Measurements from ENCODE around the gene FOXJ3. TPM values are rescaled to one million over a fixed set of nuclear protein-coding genes. Genes with fewer than 3 reads are reported as not detected.

The FOXJ3 gene
- total RNA-seq, 1 experiment from 2014 or later = 55.3 TPM

DNA sequence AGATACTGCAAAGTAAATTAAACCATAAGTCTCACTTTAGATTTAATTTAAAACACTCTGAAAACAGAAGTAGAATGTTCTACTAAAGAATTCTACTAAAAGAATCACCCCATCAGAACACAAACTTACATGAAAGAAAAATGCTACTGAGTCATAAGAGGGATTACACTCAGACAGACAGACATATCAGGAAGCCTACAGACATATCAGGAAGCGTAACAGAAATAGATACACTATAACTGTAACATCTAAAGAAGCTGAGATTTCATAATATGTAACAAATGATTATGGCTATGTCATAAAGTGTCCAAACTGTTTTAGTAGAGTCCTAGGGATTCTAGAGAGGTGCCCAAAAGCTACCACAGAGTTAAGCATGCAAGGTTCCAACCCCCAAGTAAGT, 23.9 kb downstream of the FOXJ3 start:
- TF ChIP-seq, protein P1, sequence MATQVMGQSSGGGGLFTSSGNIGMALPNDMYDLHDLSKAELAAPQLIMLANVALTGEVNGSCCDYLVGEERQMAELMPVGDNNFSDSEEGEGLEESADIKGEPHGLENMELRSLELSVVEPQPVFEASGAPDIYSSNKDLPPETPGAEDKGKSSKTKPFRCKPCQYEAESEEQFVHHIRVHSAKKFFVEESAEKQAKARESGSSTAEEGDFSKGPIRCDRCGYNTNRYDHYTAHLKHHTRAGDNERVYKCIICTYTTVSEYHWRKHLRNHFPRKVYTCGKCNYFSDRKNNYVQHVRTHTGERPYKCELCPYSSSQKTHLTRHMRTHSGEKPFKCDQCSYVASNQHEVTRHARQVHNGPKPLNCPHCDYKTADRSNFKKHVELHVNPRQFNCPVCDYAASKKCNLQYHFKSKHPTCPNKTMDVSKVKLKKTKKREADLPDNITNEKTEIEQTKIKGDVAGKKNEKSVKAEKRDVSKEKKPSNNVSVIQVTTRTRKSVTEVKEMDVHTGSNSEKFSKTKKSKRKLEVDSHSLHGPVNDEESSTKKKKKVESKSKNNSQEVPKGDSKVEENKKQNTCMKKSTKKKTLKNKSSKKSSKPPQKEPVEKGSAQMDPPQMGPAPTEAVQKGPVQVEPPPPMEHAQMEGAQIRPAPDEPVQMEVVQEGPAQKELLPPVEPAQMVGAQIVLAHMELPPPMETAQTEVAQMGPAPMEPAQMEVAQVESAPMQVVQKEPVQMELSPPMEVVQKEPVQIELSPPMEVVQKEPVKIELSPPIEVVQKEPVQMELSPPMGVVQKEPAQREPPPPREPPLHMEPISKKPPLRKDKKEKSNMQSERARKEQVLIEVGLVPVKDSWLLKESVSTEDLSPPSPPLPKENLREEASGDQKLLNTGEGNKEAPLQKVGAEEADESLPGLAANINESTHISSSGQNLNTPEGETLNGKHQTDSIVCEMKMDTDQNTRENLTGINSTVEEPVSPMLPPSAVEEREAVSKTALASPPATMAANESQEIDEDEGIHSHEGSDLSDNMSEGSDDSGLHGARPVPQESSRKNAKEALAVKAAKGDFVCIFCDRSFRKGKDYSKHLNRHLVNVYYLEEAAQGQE (IDR thresholded peaks at IDR 0.05; ENCODE audit: insufficient read depth in 1 of 2, low read depth in 2 of 2, low read length in 1 of 2) = no peak
- no peak for TF ChIP-seq SIN3A (IDR thresholded peaks at IDR 0.05; ENCODE audit: borderline replicate concordance, insufficient read depth, low read depth, low read length)
- no peak for TF ChIP-seq TCF7L2 (IDR thresholded peaks at IDR 0.05; ENCODE audit: low read depth, low read length)
- TF ChIP-seq, protein P2, sequence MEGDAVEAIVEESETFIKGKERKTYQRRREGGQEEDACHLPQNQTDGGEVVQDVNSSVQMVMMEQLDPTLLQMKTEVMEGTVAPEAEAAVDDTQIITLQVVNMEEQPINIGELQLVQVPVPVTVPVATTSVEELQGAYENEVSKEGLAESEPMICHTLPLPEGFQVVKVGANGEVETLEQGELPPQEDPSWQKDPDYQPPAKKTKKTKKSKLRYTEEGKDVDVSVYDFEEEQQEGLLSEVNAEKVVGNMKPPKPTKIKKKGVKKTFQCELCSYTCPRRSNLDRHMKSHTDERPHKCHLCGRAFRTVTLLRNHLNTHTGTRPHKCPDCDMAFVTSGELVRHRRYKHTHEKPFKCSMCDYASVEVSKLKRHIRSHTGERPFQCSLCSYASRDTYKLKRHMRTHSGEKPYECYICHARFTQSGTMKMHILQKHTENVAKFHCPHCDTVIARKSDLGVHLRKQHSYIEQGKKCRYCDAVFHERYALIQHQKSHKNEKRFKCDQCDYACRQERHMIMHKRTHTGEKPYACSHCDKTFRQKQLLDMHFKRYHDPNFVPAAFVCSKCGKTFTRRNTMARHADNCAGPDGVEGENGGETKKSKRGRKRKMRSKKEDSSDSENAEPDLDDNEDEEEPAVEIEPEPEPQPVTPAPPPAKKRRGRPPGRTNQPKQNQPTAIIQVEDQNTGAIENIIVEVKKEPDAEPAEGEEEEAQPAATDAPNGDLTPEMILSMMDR (IDR thresholded peaks at IDR 0.05) = no peak
- TF ChIP-seq POLR2AphosphoS5 (IDR thresholded peaks at IDR 0.05; ENCODE audit: low read depth, low read length) = no peak
- in situ Hi-C loops (cut with HindIII; ENCODE audit: low pct_unique_long_range_greater_than_20kb, low sequenced_read_pairs) (no loop called here), intact Hi-C loops (cut with micrococcal nuclease; ENCODE audit: unreplicated experiment) (loop anchor here (1.0 to 10.0 kb wide), 2 partner anchors 106 to 136 kb away; no protein-coding TSS in a partner anchor)
- Histone ChIP-seq H3K4me1 (ENCODE audit: control insufficient read depth, insufficient read depth, low read length) (peaks cover 8% of the 10 kb centered on the region; the same call in 1 of the 2 replicates), H3K36me3 (ENCODE audit: control insufficient read depth, insufficient read depth, low read length) (no peaks in the 10 kb centered on the region), H3K27me3 (ENCODE audit: control insufficient read depth, insufficient read depth, low read length) (no peaks in the 10 kb centered on the region), H3K27ac (ENCODE audit: low read length) (no peak overlapping the region), H3K9me3 (ENCODE audit: control insufficient read depth, insufficient read depth, low read depth, low read length) (no peaks in the 10 kb centered on the region), H3K4me3 (ENCODE audit: low read depth in 2 of 2, low read length in 2 of 2) (no peak overlapping the region)
- ATAC-seq (no peak), DNase-seq (ENCODE audit: low read depth, low spot score) (no peak)
- ChIA-PET POLR2A (no interaction called here), CTCF (no interaction called here)
- no TSS peak for BruUV-seq (replicated peaks)

DNA sequence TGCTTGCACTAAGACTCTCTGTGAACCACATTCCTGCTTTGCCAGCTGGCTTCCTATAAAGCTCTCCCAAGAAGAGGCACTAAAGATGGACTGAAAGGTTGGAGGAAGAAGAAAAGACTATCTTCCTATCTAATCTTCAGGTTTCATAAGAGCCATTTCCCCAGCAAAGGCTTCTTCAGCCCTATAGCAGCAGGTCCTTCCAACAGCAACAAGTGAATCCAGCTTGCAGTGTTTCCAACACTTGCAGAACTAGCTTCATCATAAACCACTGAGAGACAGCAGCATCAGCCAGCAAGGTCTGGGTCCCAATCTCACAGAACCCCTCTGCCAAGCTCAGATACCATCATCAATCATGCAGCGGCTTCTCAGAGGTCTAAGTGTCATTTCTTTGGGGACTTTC, 28.1 kb downstream of the FOXJ3 start:
- intact Hi-C loops (cut with micrococcal nuclease; ENCODE audit: unreplicated experiment) = no loop called here
- POLR2A ChIA-PET = no interaction called here
- TF ChIP-seq POLR2AphosphoS5 (IDR thresholded peaks at IDR 0.05; ENCODE audit: low read depth, low read length) = no peak
- TF ChIP-seq TCF7L2 (IDR thresholded peaks at IDR 0.05; ENCODE audit: low read depth, low read length) = no peak
- TF ChIP-seq, protein P1 (IDR thresholded peaks at IDR 0.05; ENCODE audit: insufficient read depth in 1 of 2, low read depth in 2 of 2, low read length in 1 of 2) = no peak
- TF ChIP-seq, protein P2 (IDR thresholded peaks at IDR 0.05) = no peak
- TF ChIP-seq SIN3A (IDR thresholded peaks at IDR 0.05; ENCODE audit: borderline replicate concordance, insufficient read depth, low read depth, low read length) = no peak
- Histone ChIP-seq H3K27ac (ENCODE audit: low read length) (no peak overlapping the region), H3K4me3 (ENCODE audit: low read depth in 2 of 2, low read length in 2 of 2) (no peak overlapping the region), H3K27me3 (ENCODE audit: control insufficient read depth, insufficient read depth, low read length) (no peaks in the 10 kb centered on the region), H3K36me3 (ENCODE audit: control insufficient read depth, insufficient read depth, low read length) (no peaks in the 10 kb centered on the region), H3K9me3 (ENCODE audit: control insufficient read depth, insufficient read depth, low read depth, low read length) (peaks cover 5% of the 10 kb centered on the region; the same call in 1 of the 2 replicates), H3K4me1 (ENCODE audit: control insufficient read depth, insufficient read depth, low read length) (no peaks in the 10 kb centered on the region)
- in situ Hi-C loops (cut with HindIII; ENCODE audit: low pct_unique_long_range_greater_than_20kb, low sequenced_read_pairs) = no loop called here
- CTCF ChIA-PET = no interaction called here
- no peak for DNase-seq (ENCODE audit: low read depth, low spot score)
- no TSS peak for BruUV-seq (replicated peaks)
- ATAC-seq = no peak
